H1 (cell line): ENCODE measurements around the gene PPP1R11. TPM values are rescaled to one million over a fixed set of nuclear protein-coding genes. Genes with fewer than 3 reads are reported as not detected.
A peak's percentile ranks its signal among the peaks of the same experiment; 100 is the strongest.

Experiments
- CBX5 ChIP-seq: fragments of 300-800, 300-1000 bp; sonication (generic); IDR thresholded peaks from 2 replicates; pipeline ENCODE4 v1.7.1; 2016; ENCODE audit warnings: antibody characterized with exemption, low read length, low read depth
- CHD7 ChIP-seq: fragments of 300-600 bp; sonication (generic); IDR thresholded peaks from 2 replicates; pipeline ENCODE4 v1.7.1; 2012; ENCODE audit warnings: low read length, moderate library complexity, mild to moderate bottlenecking, inconsistent platforms; ENCODE audit not compliant: insufficient replicate concordance
- EGR1 ChIP-seq: IDR thresholded peaks from 2 replicates; pipeline ENCODE4 v1.6.1; 2011; ENCODE audit warnings: low read depth, low read length, borderline replicate concordance
- FOSL1 ChIP-seq: IDR thresholded peaks from 2 replicates; pipeline ENCODE4 v1.6.1; 2011; ENCODE audit warnings: mild to moderate bottlenecking, low read depth, low read length, moderate library complexity; ENCODE audit not compliant: insufficient read depth
- GTF2F1 ChIP-seq: IDR thresholded peaks from 2 replicates; pipeline ENCODE4 v1.6.1; 2012; ENCODE audit warnings: low read depth, low read length, improper control_type of control experiment, borderline replicate concordance
- MAFK ChIP-seq: IDR thresholded peaks from 2 replicates; pipeline ENCODE4 v1.6.1; 2012; ENCODE audit warnings: low read depth, mild to moderate bottlenecking, improper control_type of control experiment, low read length
- POLR2AphosphoS5 ChIP-seq: IDR thresholded peaks from 2 replicates; pipeline ENCODE4 v1.6.1; 2011; ENCODE audit warnings: low read depth, low read length
- SIN3A ChIP-seq, 2 experiments: IDR thresholded peaks in 1 of 2; conservative IDR thresholded peaks in 1 of 2; 2 replicates each; pipeline ENCODE4 v1.6.1; 2011 to 2012; ENCODE audit warnings: low read length in 2 of 2, improper control_type of control experiment in 1 of 2, low read depth in 1 of 2, mild to moderate bottlenecking in 1 of 2
- SIX5 ChIP-seq: IDR thresholded peaks from 2 replicates; pipeline ENCODE4 v1.6.1; 2011; ENCODE audit warnings: mild to moderate bottlenecking, low read depth, low read length
- SRF ChIP-seq: IDR thresholded peaks from 2 replicates; pipeline ENCODE4 v1.6.1; 2011; ENCODE audit warnings: mild to moderate bottlenecking, low read depth, low read length, moderate library complexity
- polyA plus RNA-seq, 7 experiments: library from polyadenylated mRNA; depleted of rRNA in 3 of 7; stranded (reverse) in 5 of 7; unstranded in 2 of 7; fragments of >200 nt in 5 of 7; fragments of 200-250 nt in 2 of 7; gene quantifications; 1 replicate in 5 of 7; 2 replicates in 1 of 7; 4 replicates in 1 of 7; pipeline versions ENCODE4 v1.2.1 to v1.2.3, GENCODE V29; 2011 to 2013; ENCODE audit warnings: missing spikeins in 2 of 7, mixed read lengths in 2 of 7
- total RNA-seq: library from RNA; stranded (reverse); fragmentation: NEBNext Ultra II Directional; extraction: Animal tissue kit (Norgen Biotek cat#: 25700); gene quantifications from 2 replicates; pipeline ENCODE4 v1.2.1, GENCODE V29; 2021

PPP1R11 gene
- total and polyA plus RNA-seq, 2 of the 8 experiments (the other 6 are each of a cell fraction or from before 2014, with no cell fraction given), result 26.1 to 32.8 TPM

DNA sequence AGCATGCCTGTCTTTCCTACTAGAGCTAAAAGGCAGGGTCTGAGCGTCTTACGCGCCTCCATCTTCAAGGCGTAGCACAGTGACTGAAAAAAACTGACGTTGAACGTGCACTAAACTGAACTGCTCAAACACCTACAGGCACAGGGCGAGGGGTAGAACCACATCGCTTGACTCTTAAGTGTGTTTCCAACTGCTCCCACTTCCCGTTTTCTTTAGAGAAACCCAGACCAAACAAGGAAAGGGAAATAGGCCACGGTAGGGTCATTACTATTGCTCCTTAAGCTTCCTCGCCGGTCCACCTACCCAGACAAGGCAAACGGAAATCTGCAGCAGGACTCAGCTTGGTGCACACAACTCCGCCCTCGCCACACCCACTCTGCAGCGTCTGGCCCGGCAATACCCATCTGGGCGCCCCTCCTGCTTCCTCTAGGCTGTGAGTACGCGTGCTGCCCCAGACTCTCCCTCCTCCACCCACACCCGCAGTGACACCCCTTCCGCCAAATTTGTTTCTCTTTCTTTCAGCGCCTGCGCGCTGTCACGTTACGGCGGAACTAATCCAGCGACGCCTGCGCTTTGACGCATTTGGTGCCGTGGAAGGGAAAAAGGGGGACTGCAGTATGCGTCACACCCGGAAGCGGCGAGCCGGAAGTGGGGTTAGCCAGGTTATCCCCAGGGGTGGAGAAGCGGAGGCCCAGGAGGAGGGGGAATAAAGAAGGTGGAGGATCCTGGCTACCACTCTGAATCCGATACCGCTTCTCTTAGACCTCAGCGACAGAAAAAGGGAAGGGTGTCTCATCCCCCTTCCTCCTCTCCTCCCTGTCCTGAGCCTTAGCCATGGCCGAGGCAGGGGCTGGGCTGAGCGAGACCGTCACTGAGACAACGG, at the start of gene PPP1R11 (continued):
- TF ChIP-seq SRF (no peak), EGR1 (peak; percentile 90), POLR2AphosphoS5 (peak; percentile 84), GTF2F1 (no peak), CHD7 (no peak), SIX5 (peak; percentile 28; the same call in 1 of the 2 replicates), SIN3A (conservative IDR thresholded peaks at IDR 0.05 in 1 of 2, IDR thresholded peaks at IDR 0.05 in 1 of 2; ENCODE audit: low read depth in 1 of 2, low read length in 2 of 2) (peak in 1 of 2 experiments; percentile 94; a peak in 3 of 4 replicates), FOSL1 (no peak), MAFK (no peak), CBX5 (no peak)
